HFFc6 (cell line): Measurements from ENCODE around the gene MYOD1. TPM values are rescaled to one million over a fixed set of nuclear protein-coding genes. Genes with fewer than 3 reads are reported as not detected.

Experiments
- DNase-seq: peaks from one replicate; pipeline ENCODE4 v3.0.0-alpha.2; 2018
- H3K27ac Mint-ChIP-seq: 2 replicates; pipeline ENCODE4 v1.8.0; 2020; ENCODE audit warnings: mild to moderate bottlenecking, mixed read lengths
- H3K27me3 Mint-ChIP-seq: 2 replicates; pipeline ENCODE4 v1.8.0; 2021; ENCODE audit warnings: mild to moderate bottlenecking, moderate library complexity, mixed read lengths; ENCODE audit not compliant: insufficient read depth
- H3K36me3 Mint-ChIP-seq: 2 replicates; pipeline ENCODE4 v1.8.0; 2021; ENCODE audit warnings: low read depth, mixed read lengths
- H3K4me1 Mint-ChIP-seq: 2 replicates; pipeline ENCODE4 v1.8.0; 2020; ENCODE audit warnings: low read depth, mixed read lengths
- H3K4me3 Mint-ChIP-seq: 2 replicates; pipeline ENCODE4 v1.8.0; 2020; ENCODE audit warnings: mild to moderate bottlenecking, moderate library complexity, mixed read lengths
- H3K9me3 Mint-ChIP-seq: 2 replicates; pipeline ENCODE4 v1.8.0; 2020; ENCODE audit warnings: mild to moderate bottlenecking, mixed read lengths
- CTCF ChIP-seq: fragments of 200-600 bp; sonication (generic); IDR thresholded peaks from 2 replicates; pipeline ENCODE4 v1.5.0; 2021; ENCODE audit warnings: antibody characterized with exemption, mild to moderate bottlenecking
- total RNA-seq, 6 experiments: library from RNA; stranded (reverse); fragmentation: NEBNext Ultra II Directional; extraction: Animal tissue kit (Norgen Biotek cat#: 25700); gene quantifications; 2 replicates in 1 of 6; 3 replicates in 5 of 6; pipeline ENCODE4 v1.2.3, GENCODE V29; 2021

Gene MYOD1
- total RNA-seq, 6 experiments from 2014 or later, result not detected

GRCh38 chr11:17753641-17754040, 34.3 kb downstream of the MYOD1 start:
- Mint-ChIP-seq H3K36me3 (no peaks in the 10 kb centered on the region), H3K27me3 (peaks cover 29% of the 10 kb centered on the region), H3K9me3 (peaks cover 4% of the 10 kb centered on the region; the same call in 1 of the 2 replicates), H3K4me3 (no peak overlapping the region), H3K27ac (no peak overlapping the region), H3K4me1 (no peaks in the 10 kb centered on the region)
- TF ChIP-seq CTCF, result no peak
- DNase-seq, result no peak

- H3K36me3 Mint-ChIP-seq, result no peaks in the 10 kb centered on the region
- peaks cover 22% of the 10 kb centered on the region for H3K27me3 Mint-ChIP-seq
- DNase-seq, result no peak
- TF ChIP-seq CTCF, result no peak
- H3K9me3 Mint-ChIP-seq, result peaks cover 4% of the 10 kb centered on the region; the same call in 1 of the 2 replicates
- H3K27ac Mint-ChIP-seq, result no peak overlapping the region
- no peaks in the 10 kb centered on the region for H3K4me1 Mint-ChIP-seq
- H3K4me3 Mint-ChIP-seq, result no peak overlapping the region
Observed at GRCh38 chr11:17755891-17756290, 36.5 kb downstream of the MYOD1 start.

GRCh38 chr11:17760102-17761029, 41.0 kb downstream of the MYOD1 start:
- peak; percentile 75 for TF ChIP-seq CTCF
- Mint-ChIP-seq H3K27ac (no peak overlapping the region), H3K36me3 (no peaks in the 10 kb centered on the region), H3K4me1 (0 out of 2 replicates have a peak, but pooled peaks cover 4% of the 10 kb centered on the region), H3K9me3 (peaks cover 4% of the 10 kb centered on the region; the same call in 1 of the 2 replicates), H3K27me3 (peaks cover 7% of the 10 kb centered on the region), H3K4me3 (no peak overlapping the region)
- DNase-seq, result peak; percentile 22

GRCh38 chr11:17762309-17762974, 43.1 kb downstream of the MYOD1 start:
- H3K36me3 Mint-ChIP-seq, result no peaks in the 10 kb centered on the region
- no peak for DNase-seq
- H3K27ac Mint-ChIP-seq, result no peak overlapping the region
- no peak overlapping the region for H3K4me3 Mint-ChIP-seq
- TF ChIP-seq CTCF, result peak; percentile 20; the same call in 1 of the 2 replicates
- H3K4me1 Mint-ChIP-seq, result 0 out of 2 replicates have a peak, but pooled peaks cover 4% of the 10 kb centered on the region
- H3K9me3 Mint-ChIP-seq, result peaks cover 4% of the 10 kb centered on the region; the same call in 1 of the 2 replicates
- H3K27me3 Mint-ChIP-seq, result peaks cover 7% of the 10 kb centered on the region

DNA sequence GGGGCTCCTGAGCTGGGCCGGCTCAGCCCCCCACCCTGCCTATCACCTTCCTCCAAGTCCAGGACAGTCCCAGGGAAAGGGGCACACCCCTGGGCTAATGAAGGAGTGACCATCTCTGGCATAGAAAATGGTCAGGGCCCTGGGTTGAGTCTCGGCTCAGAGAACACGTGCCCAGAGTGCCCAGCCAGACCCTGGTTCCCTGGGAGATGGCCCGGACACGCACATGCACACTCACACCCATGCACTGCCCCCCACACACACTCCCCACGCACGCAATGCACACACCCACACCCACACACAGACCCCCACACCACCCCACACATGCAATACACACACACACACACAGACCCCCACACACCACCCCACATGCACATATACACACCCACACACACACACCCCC, 43.9 kb downstream of the MYOD1 start:
- no peak for TF ChIP-seq CTCF
- peaks cover 10% of the 10 kb centered on the region for H3K27me3 Mint-ChIP-seq
- H3K36me3 Mint-ChIP-seq, result no peaks in the 10 kb centered on the region
- H3K9me3 Mint-ChIP-seq, result peaks cover 3% of the 10 kb centered on the region; the same call in 1 of the 2 replicates
- H3K4me3 Mint-ChIP-seq, result no peak overlapping the region
- no peak for DNase-seq
- H3K4me1 Mint-ChIP-seq, result 0 out of 2 replicates have a peak, but pooled peaks cover 4% of the 10 kb centered on the region
- H3K27ac Mint-ChIP-seq, result no peak overlapping the region
